SU-DHL-6 (cell line): ENCODE results near the gene CYP2W1.

Experiments
- CTCF ChIP-seq: fragments of 200-600 bp; sonication (generic); IDR thresholded peaks from one replicate; pipeline ENCODE4 v1.5.1; 2017; ENCODE audit warnings: antibody characterized with exemption, mild to moderate bottlenecking, low read length, moderate library complexity; ENCODE audit not compliant: insufficient read depth, poor library complexity, severe bottlenecking
- EZH2phosphoT487 ChIP-seq: fragments of 200-600 bp; sonication (generic), shearing (Covaris generic); conservative IDR thresholded peaks from 2 replicates; pipeline ENCODE4 v1.6.1; 2018; ENCODE audit warnings: mild to moderate bottlenecking, antibody characterized with exemption, low read length, moderate library complexity, mixed read lengths

- TF ChIP-seq CTCF, result no peak
- TF ChIP-seq EZH2phosphoT487, result no peak
These were observed 46.5 kb upstream of the CYP2W1 start for GRCh38 chr7:936386-937054.
